ENCODE measurements around the gene CDC42BPG.

The CDC42BPG gene

GRCh38 chr11:64844330-64845128 is at the start of gene CDC42BPG:
CDC42BPG (minus strand) TSS chr11:64844653; CDS start chr11:64844569, 84 bp downstream.
- peak; percentile 74 for DNase-seq

GRCh38 chr11:64893194-64894069 is 49.0 kb upstream of the CDC42BPG start:
- DNase-seq: no peak

DNA sequence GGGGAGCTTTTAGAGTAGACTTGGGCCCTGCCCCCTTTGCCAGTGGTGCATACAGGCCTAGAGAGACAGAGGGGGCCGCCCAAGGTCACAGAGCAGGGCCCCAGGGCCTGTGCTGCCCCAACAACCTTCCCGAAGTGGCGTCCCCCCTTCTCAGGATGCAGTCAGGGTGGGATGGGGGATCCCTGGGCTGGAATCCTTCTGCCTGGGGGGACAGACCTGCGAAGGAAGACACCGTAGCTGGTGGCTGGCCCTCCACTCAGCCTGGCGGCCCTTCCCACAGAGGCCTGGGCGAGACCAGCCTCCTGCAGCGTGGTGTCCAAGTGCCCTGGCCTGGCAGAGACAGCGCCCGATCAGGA is 48.4 kb upstream of the CDC42BPG start:
- no peak for DNase-seq

GRCh38 chr11:64892411-64892831 is 48.0 kb upstream of the CDC42BPG start:
- no peak for DNase-seq

GRCh38 chr11:64891880-64892279 is 47.4 kb upstream of the CDC42BPG start:
- no peak for DNase-seq

- DNase-seq: no peak
These were observed 46.9 kb upstream of the CDC42BPG start for GRCh38 chr11:64891215-64891848.

- DNase-seq: no peak
These were observed 46.1 kb upstream of the CDC42BPG start for GRCh38 chr11:64890522-64890939.

GRCh38 chr11:64888729-64889511 is 44.5 kb upstream of the CDC42BPG start:
- DNase-seq: no peak

- DNase-seq: no peak
These were observed 43.9 kb upstream of the CDC42BPG start for GRCh38 chr11:64888406-64888728.

DNA sequence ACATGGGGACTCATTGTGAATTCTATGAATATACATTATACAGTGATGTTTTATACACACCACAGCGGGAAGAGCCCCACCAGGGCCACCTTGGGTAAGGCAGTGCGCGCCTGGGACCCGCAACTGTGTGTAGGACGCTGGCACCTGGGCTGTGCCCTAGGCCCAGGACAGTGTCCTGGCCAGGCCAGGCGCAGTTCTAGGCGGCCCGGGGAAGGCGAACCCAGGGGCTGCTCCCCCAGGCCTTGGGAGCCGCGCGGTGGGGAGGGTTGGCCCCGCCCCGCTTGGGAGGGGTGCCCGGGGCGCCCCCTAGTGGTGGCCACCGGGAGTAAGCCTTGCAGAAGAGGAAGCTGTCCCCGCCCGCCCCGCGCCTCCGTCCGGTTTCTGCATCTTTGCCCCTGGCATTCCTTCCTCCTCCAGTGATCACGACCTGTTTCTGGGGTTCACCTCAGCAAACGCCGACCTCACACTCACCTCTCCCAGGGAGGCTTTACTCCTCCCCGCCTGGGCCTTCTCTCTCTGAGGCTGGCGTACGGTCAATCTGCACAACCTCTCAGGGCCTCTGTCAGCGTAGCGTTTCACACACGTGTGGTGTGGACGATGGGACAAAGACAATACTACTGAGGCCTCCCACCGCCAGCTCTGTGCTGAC is 43.4 kb upstream of the CDC42BPG start:
- peak; percentile 90 for DNase-seq

- no peak for DNase-seq
These were observed 42.8 kb upstream of the CDC42BPG start for GRCh38 chr11:64887234-64887756.

DNA sequence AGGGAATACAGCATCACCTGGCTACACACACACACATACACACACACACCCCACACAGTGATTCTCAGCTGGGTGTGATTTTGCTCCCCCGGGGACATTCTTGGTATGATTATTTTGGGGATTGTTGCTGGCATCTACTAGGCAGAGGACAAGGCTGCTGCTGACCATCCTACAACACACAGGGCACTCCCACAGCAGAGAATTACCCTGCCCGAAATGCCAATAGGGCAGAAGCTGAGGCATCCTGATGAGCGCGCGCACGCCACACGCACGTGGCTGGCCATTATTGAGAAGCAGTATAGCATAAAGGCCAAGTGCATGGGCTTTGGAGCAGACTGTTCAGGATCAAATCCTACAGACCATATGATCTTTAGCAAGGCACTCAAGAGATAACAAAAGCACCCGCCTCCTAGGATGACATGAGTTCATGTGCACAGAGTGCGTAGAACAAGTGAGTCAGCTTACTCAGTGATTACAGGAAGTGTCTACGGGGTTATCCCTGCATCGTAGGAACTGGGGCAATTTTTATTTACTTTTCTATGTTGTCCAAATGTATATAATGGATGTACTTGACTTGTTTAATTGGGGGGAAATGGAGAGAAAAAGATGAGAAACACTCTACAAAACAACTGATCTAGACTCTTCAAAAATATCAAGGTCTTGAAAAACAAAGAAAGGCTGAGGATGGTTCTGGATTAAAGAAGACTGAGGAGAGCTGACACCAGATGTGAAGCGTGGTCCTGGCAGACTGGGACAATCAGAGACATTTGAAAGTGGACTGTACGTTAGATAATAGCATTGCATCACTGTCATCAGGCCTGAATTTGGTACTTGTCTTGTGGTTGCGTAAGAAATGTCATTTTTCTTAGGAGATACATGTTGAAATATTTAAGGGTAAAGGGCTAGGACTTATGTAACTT is 41.2 kb upstream of the CDC42BPG start:
- peak; percentile 50 for DNase-seq

- DNase-seq: no peak
These were observed 39.6 kb upstream of the CDC42BPG start for GRCh38 chr11:64884019-64884418.

DNA sequence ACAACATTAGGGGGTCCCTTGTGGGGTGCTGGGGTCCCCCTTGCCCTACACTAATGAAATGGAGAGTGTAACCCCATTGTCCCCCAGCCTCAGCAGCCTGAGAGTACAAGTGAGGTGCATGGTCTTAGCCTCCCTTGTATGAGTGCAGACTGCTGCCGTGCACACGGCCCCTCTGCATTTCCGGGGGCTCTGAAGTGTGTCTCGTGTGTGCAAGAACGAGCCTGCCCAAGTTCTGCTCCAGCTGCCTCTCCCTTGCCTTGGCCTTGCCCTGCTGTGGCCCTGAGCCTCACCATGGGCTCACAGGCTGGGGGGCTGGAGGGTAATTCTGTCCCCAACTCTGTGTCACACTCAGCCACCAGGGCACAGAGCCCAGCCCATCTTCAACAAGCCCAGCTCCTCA is 39.1 kb upstream of the CDC42BPG start:
- DNase-seq: no peak

DNA sequence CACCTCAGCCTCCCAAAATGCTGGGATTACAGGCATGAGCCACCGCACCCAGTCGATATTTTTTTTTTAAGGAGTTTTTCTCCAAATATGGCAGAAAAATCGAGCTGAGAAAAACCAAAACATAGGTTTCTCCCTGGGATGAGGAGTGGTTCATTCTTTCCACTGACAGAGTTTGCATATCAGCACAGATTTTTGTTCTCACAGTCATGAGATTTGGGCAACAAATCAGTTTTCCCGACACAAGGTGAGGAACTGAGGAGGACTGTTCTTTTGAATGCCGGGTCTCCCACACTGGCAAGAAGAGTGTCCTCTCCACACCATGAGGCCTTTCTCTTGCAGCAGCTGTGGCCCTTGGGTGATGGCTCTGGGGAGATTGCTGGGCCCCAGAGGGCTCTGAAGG is 37.8 kb upstream of the CDC42BPG start:
- no peak for DNase-seq

DNA sequence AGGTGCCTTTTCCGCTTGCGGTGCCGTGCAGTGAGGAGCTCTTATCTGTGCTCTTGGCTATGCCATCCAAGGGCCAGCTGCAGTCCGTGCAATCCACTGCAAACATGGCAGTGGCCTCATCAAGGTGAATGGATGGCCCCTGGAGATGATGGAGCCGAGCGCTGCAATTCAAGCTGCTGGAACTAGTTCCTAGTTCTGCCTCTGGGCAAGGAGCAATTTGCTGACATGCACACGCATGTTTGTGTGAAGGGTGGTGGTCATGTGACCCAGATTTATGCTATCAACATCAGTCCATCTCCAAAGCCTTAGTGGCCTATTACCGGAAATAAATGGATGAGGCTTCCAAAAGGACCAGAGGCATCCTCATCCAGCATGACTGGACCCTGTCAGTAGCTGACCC is 37.0 kb upstream of the CDC42BPG start:
- DNase-seq: no peak

DNA sequence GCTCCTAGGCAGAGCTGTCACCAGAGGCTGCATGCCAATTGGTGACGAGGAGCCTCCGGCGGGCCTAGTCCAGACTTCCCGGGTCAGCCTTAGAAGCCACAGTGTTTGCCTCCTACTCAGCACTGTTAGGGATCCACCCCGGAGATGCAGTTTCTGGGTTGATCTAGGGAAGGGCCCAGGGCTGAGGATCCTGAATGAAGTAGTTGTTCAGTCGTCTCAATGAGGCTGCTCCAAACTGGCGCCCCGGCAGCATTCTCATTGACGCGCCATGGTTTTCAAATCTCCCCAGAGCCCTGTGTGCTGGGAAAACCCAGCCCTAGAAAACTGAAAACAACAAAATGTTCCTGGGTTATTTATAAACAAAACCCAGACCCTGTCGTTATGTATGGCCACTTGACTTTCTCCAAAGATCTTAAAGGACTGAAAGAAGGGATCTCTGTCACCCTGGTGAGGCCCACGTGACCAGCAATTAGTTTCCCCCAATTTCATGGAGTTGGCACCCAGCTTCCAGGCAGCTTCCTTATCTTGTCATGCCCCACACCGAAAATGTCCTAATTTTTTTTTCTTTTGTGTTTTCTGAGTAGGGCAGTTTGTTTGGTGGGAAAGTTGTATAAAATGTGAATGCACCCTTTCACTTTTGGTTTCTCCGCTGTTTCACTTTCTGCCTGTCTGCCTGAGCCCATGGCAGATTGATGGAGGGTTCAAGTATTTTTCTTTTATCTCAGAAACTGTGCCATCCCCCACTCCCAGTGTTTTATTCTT is 36.0 kb upstream of the CDC42BPG start:
- no peak for DNase-seq

DNA sequence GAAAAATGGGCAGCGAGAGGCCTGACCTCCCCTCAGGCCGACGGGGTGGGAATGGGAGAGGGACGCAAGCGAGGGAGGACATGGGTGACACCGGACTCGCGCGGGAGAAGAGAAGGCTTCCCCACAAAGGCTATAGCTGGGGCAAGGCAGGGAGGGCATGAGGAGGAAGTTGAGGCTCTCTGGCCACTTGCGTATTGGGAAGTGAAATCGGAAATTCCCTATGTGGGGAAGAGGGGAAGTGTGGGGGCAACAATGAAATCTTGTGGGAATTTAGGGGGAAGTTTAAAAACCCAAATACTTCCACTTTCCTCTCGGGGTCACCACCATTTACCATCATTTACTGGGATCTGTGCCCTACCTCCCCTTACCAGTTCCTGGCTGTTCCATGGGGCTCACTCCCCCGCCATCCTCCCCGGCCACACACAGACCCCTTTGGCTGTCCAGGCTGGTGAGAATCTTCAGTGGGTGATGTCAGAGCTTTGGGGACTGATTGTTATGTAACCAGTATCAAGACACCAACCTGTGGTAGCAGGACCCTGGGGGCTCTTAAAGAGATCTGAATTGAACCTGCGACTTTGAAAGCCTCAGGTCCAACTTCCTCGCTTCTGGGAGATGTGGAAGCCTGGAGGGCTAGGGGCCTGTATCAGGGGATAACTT is 34.9 kb upstream of the CDC42BPG start:
- peak; percentile 26 for DNase-seq

DNA sequence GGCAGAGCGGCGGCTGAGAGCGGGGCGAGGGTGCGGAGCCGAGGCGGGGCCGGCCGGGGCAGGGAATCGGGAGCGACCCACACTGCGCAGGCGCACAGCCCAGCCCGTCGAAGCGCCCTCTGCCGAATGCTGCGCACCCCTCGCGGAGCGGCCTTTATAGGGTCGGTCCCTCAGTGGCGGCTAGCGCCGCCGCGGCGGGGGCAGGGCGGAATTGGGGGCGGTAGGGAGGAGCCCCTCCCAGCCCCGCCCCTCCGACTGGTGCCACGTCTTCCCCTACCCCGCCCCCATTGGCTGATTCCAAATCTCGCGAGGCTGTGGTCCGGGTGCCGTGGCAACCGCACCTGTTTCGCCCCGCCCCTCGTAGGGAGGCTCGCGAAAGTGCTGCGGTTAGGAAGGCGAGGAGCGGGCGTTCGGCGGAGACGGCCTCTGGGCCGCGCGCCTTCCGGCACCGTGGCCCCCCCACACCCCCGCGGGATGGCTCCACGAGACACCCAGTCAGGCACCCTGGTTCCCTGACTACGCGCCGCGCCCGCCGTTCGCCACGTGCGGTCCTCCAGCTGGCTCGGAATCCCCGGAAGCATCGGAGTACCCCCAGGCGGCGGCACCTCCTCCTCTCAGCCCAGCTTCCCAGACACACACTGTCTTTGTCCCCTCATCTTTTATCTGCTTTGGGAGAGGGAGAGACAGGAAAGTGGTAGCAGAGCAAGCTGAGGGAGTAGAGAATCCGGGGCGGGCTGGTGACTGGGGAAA is 34.2 kb upstream of the CDC42BPG start, which contains the start of gene EHD1:
EHD1 (minus strand) TSS at position 128 of the 750 bp plus-strand sequence. CDS start 157 bp downstream, outside the sequence.
- DNase-seq: peak; percentile 100

Measured in activated CD4-positive, alpha-beta T cell treated with anti-CD3 and anti-CD28 coated beads for 48 hours (primary cell).